ENCODE results near the gene BMP6. TPM values are rescaled to one million over a fixed set of nuclear protein-coding genes. Genes with fewer than 3 reads are reported as not detected.

The BMP6 gene
- total RNA-seq, 1 donor from 2014 or later = 0.41 TPM

GRCh38 chr6:7684076-7684475, 41.8 kb upstream of the BMP6 start:
- no peak overlapping the region for H3K27ac Mint-ChIP-seq
- Histone ChIP-seq H3K27ac (no peak overlapping the region), H3K27me3 (no peaks in the 10 kb centered on the region), H3F3A (ENCODE audit: low read depth) (peaks cover 14% of the 10 kb centered on the region), H3K36me3 (no peaks in the 10 kb centered on the region), H4K20me1 (ENCODE audit: low read depth) (no peaks in the 10 kb centered on the region), H3K79me2 (ENCODE audit: low read depth) (no peaks in the 10 kb centered on the region), H3K9me3 (ENCODE audit: low read depth) (no peaks in the 10 kb centered on the region), H3K4me3 (no peak overlapping the region), H2AFZ (replicated peaks) (no peak overlapping the region), H3K9ac (no peak overlapping the region), H3K4me1 (peaks cover 19% of the 10 kb centered on the region), H3K4me2 (no peak overlapping the region)
- H3K4me1 Mint-ChIP-seq = peaks cover 11% of the 10 kb centered on the region
- DNase-seq (ENCODE audit: low spot score) = no peak
- H3K36me3 Mint-ChIP-seq = no peaks in the 10 kb centered on the region
- no peak overlapping the region for H3K4me3 Mint-ChIP-seq
- H3K27me3 Mint-ChIP-seq (ENCODE audit: insufficient read depth, low read depth) = no peaks in the 10 kb centered on the region
- TF ChIP-seq CTCF (IDR thresholded peaks at IDR 0.05) (no peak), EZH2 (IDR thresholded peaks at IDR 0.05) (no peak), EZH2phosphoT487 (IDR thresholded peaks at IDR 0.05) (no peak)
- H3K9me3 Mint-ChIP-seq = no peaks in the 10 kb centered on the region

GRCh38 chr6:7684843-7685242, 41.1 kb upstream of the BMP6 start:
- H3K9me3 Mint-ChIP-seq = no peaks in the 10 kb centered on the region
- DNase-seq (ENCODE audit: low spot score) = peak; percentile 74

GRCh38 chr6:7685276-7685675, 40.6 kb upstream of the BMP6 start:
- H3K27me3 Mint-ChIP-seq (ENCODE audit: insufficient read depth, low read depth) = no peaks in the 10 kb centered on the region
- Histone ChIP-seq H3K36me3 (no peaks in the 10 kb centered on the region), H3K9me3 (ENCODE audit: low read depth) (no peaks in the 10 kb centered on the region), H3F3A (ENCODE audit: low read depth) (peaks cover 14% of the 10 kb centered on the region), H3K4me2 (no peak overlapping the region), H3K4me1 (peaks cover 23% of the 10 kb centered on the region), H2AFZ (replicated peaks) (no peak overlapping the region), H3K27me3 (no peaks in the 10 kb centered on the region), H4K20me1 (ENCODE audit: low read depth) (no peaks in the 10 kb centered on the region), H3K9ac (no peak overlapping the region), H3K4me3 (no peak overlapping the region), H3K79me2 (ENCODE audit: low read depth) (no peaks in the 10 kb centered on the region), H3K27ac (no peak overlapping the region)
- no peak overlapping the region for H3K4me3 Mint-ChIP-seq
- no peak for DNase-seq (ENCODE audit: low spot score)
- peaks cover 7% of the 10 kb centered on the region for H3K4me1 Mint-ChIP-seq
- no peak overlapping the region for H3K27ac Mint-ChIP-seq
- no peaks in the 10 kb centered on the region for H3K9me3 Mint-ChIP-seq
- H3K36me3 Mint-ChIP-seq = no peaks in the 10 kb centered on the region
- TF ChIP-seq EZH2 (IDR thresholded peaks at IDR 0.05) (no peak), CTCF (IDR thresholded peaks at IDR 0.05) (no peak), EZH2phosphoT487 (IDR thresholded peaks at IDR 0.05) (no peak)

More at GRCh38 chr6:7684843-7685242, 41.1 kb upstream of the BMP6 start:
- no peak for TF ChIP-seq EZH2phosphoT487 (IDR thresholded peaks at IDR 0.05)
- TF ChIP-seq CTCF (IDR thresholded peaks at IDR 0.05) = no peak
- no peak for TF ChIP-seq EZH2 (IDR thresholded peaks at IDR 0.05)
- H3F3A ChIP-seq (ENCODE audit: low read depth) = peaks cover 14% of the 10 kb centered on the region
- no peaks in the 10 kb centered on the region for H3K27me3 Mint-ChIP-seq (ENCODE audit: insufficient read depth, low read depth)
- H3K9me3 ChIP-seq (ENCODE audit: low read depth) = no peaks in the 10 kb centered on the region
- H3K9ac ChIP-seq = no peak overlapping the region
- H2AFZ ChIP-seq (replicated peaks) = no peak overlapping the region
- H3K4me1 Mint-ChIP-seq = peaks cover 8% of the 10 kb centered on the region
- no peak overlapping the region for H3K4me2 ChIP-seq
- no peaks in the 10 kb centered on the region for H3K36me3 ChIP-seq
- H3K4me3 ChIP-seq = no peak overlapping the region
- H3K4me1 ChIP-seq = peaks cover 19% of the 10 kb centered on the region
- H3K4me3 Mint-ChIP-seq = no peak overlapping the region
- no peaks in the 10 kb centered on the region for H3K27me3 ChIP-seq
- H3K79me2 ChIP-seq (ENCODE audit: low read depth) = no peaks in the 10 kb centered on the region
- H3K36me3 Mint-ChIP-seq = no peaks in the 10 kb centered on the region
- H4K20me1 ChIP-seq (ENCODE audit: low read depth) = no peaks in the 10 kb centered on the region
- H3K27ac ChIP-seq = no peak overlapping the region
- no peak overlapping the region for H3K27ac Mint-ChIP-seq
